ENCODE results near the gene NR2E1.

Gene NR2E1

GRCh38 chr6:108119769-108120141 lies 46.1 kb upstream of the NR2E1 start:
- no peak for DNase-seq (ENCODE audit: low spot score)
- TF ChIP-seq CTCF (conservative IDR thresholded peaks at IDR 0.05; ENCODE audit: low read depth): no peak
- ChIA-PET POLR2A (ENCODE audit: low non-redundant PET) (no interaction called here), CTCF (interaction anchor here (1.3 kb wide), 1 partner anchor 16 kb away, joined by 3 read pairs; no protein-coding TSS in a partner anchor)
- no peak overlapping the region for H3K27ac ChIP-seq

- POLR2A ChIA-PET (ENCODE audit: low non-redundant PET): no interaction called here
- CTCF ChIA-PET: interaction anchor here (1.3 kb wide), 1 partner anchor 15 kb away, joined by 3 read pairs; no protein-coding TSS in a partner anchor
- DNase-seq (ENCODE audit: low spot score): no peak
- H3K27ac ChIP-seq: no peak overlapping the region
- TF ChIP-seq CTCF (conservative IDR thresholded peaks at IDR 0.05; ENCODE audit: low read depth): no peak
Observed at GRCh38 chr6:108120311-108120710, 45.5 kb upstream of the NR2E1 start.

- no peak for TF ChIP-seq CTCF (conservative IDR thresholded peaks at IDR 0.05; ENCODE audit: low read depth)
- CTCF ChIA-PET: interaction anchor here (0.6 kb wide), 1 partner anchor 9 kb away, joined by 3 read pairs; no protein-coding TSS in a partner anchor
- POLR2A ChIA-PET (ENCODE audit: low non-redundant PET): no interaction called here
- H3K27ac ChIP-seq: no peak overlapping the region
- no peak for DNase-seq (ENCODE audit: low spot score)
Observed at GRCh38 chr6:108121612-108122011, 44.2 kb upstream of the NR2E1 start.

GRCh38 chr6:108123481-108123929 lies 42.3 kb upstream of the NR2E1 start:
- ChIA-PET POLR2A (ENCODE audit: low non-redundant PET) (no interaction called here), CTCF (no interaction called here)
- H3K27ac ChIP-seq: no peak overlapping the region
- no peak for DNase-seq (ENCODE audit: low spot score)
- no peak for TF ChIP-seq CTCF (conservative IDR thresholded peaks at IDR 0.05; ENCODE audit: low read depth)

GRCh38 chr6:108123946-108124345 lies 41.9 kb upstream of the NR2E1 start:
- ChIA-PET CTCF (no interaction called here), POLR2A (ENCODE audit: low non-redundant PET) (no interaction called here)
- no peak for TF ChIP-seq CTCF (conservative IDR thresholded peaks at IDR 0.05; ENCODE audit: low read depth)
- DNase-seq (ENCODE audit: low spot score): no peak
- no peak overlapping the region for H3K27ac ChIP-seq

- ChIA-PET CTCF (interaction anchor here (0.6 to 0.8 kb wide), 2 partner anchors 47 to 1358 kb away, joined by 3 to 5 read pairs; no protein-coding TSS in a partner anchor), POLR2A (ENCODE audit: low non-redundant PET) (no interaction called here)
- H3K27ac ChIP-seq: no peak overlapping the region
- no peak for TF ChIP-seq CTCF (conservative IDR thresholded peaks at IDR 0.05; ENCODE audit: low read depth)
- DNase-seq (ENCODE audit: low spot score): no peak
Observed at GRCh38 chr6:108127056-108127455, 38.8 kb upstream of the NR2E1 start.

- DNase-seq (ENCODE audit: low spot score): no peak
- ChIA-PET POLR2A (ENCODE audit: low non-redundant PET) (no interaction called here), CTCF (no interaction called here)
- H3K27ac ChIP-seq: no peak overlapping the region
- TF ChIP-seq CTCF (conservative IDR thresholded peaks at IDR 0.05; ENCODE audit: low read depth): no peak
Observed at GRCh38 chr6:108127826-108128225, 38.0 kb upstream of the NR2E1 start.
